Fibroblast of skin of left biceps (primary cell): ENCODE results near the gene NCL.
"Not testable (repeated sequence)": the region's sequence is repeated elsewhere in the genome, so short reads cannot be mapped to it uniquely, and the experiment has no call there.

Experiments
- DNase-seq, 2 experiments: peaks; one replicate each; pipeline ENCODE4 v3.0.0-alpha.2; 2013; ENCODE audit warnings: low read depth in 2 of 2

Gene NCL

GRCh38 chr2:231467613-231468530 is 3.6 kb upstream of the NCL start:
- DNase-seq, result no peak

- DNase-seq, result no peak
These were observed 2.8 kb upstream of the NCL start for GRCh38 chr2:231467016-231467545.

DNA sequence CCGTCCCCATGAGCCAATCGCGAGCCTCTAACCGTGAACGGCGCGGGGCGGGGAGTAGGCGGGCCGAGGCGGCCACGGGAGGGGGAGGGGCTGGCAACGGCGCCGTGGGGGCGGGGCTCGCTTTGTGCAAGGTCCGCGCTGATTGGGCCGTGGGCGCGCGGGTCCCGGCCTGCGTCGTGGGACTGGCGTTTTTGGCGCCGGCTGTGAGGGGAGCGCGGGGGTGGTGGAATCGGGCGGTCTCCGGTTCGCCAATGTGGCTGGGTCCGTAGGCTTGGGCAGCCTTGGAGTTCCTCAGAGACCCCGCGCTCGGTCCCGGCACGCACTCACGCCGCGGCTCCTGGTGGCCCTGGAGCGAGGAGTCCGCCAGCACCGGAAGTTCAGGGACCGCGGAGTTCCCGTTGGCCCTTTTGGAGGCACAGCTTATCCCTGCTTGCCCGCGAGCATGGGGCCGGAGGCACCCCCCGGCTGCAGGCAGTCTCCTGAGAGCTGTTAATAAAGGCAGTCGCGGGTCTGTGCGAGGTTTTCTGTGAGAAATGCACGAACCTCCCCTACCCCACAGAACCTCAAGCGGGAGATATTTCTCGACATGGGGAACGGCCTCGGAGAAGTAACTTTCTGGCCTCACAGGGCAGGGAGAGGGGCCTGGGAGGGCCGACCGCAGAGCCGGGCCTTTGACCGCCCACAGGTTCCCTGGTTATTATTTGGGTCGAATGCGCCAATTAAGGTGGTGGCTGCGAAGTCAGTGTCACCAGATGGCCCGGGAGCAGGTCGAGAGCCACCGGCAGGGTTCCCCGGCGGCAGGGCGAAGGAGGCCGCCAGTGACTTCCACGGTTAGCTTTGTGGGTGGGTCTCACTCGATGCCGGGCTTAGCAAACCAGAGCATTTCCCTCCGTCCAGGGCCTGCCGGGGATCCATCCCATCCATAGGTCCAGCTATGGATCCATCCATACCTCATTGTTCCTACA is 574 bp upstream of the NCL start:
- no peak for DNase-seq

DNA sequence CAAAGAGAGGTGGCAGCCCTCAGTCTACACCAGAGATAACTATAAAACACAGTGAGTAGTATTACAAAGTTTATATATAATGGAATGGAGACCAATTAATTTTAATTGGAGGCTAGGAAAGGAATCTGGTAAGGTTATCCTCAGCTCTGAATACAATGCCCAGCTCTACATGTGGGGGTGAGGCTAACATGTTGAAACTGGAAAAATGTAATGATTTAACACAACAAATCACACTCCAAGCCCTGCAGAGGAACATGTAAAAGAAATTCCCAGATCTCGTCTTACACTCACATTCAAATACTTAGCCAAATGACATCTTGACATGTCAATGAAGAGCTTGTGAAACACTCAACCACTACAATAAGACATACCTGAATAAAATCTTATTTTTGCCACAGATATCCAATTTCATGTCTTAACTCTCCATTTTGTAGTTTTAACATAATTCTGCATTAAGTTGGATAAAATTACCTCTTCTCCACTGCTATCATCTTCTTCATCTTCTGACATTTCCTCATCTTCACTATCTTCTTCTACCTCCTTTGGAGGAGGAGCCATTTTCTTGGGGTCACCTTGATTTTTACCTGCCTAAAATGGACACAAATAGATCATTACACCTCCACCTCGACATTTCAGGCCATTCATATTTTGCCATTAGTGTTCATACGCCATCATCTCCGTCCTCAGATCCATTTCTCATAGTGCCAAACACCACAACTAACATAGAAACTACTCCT is 1.4 kb downstream of the NCL start:
- no peak for DNase-seq

- DNase-seq, result no peak
These were observed 2.7 kb downstream of the NCL start for GRCh38 chr2:231461516-231461971.

GRCh38 chr2:231460841-231461240 is 3.4 kb downstream of the NCL start:
- not testable (repeated sequence) for DNase-seq

- DNase-seq, result no peak
These were observed 4.0 kb downstream of the NCL start for GRCh38 chr2:231460073-231460835.

DNA sequence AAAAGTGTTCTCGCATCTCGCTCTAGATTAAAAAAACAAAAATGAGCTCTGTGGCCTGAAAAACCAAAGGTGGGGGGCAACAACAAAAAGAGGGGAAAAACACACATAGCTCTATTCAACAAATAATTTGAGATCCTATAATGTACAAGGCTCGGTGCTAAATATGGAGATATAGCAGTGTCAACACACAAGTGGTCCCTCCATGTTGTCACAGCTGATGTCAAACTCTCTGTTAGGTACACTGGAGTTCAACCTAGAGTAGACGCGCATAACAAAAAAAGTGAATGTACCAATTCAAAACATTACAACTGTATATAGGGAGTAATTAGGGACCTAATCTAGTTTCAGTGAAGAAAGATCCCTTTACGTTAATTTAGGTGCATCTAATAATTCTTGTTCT is 5.9 kb downstream of the NCL start:
- no peak for DNase-seq

- DNase-seq, result no peak
These were observed 7.2 kb downstream of the NCL start for GRCh38 chr2:231457101-231457500.

- no peak for DNase-seq
These were observed 7.8 kb downstream of the NCL start for GRCh38 chr2:231456295-231457004.

DNA sequence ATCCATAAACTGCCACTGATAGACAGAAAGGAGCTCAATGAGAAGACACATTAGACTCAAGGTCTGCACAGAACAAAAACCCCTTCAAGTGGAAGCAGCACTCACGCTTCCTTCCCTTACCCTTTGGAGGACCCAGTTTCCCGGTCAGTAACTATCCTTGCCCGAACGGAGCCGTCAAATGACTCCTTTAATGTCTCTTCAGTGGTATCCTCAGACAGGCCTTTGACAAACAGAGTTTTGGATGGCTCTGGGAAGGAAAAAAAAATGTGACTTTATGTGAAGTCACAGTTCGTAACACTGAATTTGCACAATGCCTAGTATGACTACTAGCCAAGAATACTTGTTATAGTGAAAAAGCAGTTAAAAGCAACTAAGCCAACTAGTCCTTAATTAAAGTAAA is 8.4 kb downstream of the NCL start:
- no peak for DNase-seq

DNA sequence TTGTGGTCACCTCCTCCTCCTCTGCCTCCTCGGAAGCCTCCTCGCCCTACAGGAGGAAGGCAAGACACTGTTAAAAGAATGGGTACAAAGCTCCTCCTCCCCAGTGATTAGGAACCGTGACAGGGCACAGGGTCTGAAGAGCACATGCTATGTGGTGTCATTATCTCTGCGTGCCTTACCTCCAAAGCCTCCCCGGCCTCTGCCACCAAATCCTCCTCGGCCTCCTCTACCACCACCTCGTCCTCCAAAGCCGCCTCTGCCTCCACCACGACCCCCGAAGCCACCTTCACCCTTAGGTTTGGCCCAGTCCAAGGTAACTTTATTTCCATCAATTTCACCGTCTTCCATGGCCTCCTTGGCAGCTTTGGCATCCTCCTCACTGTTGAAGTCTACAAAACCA is 9.1 kb downstream of the NCL start:
- DNase-seq, result no peak

DNA sequence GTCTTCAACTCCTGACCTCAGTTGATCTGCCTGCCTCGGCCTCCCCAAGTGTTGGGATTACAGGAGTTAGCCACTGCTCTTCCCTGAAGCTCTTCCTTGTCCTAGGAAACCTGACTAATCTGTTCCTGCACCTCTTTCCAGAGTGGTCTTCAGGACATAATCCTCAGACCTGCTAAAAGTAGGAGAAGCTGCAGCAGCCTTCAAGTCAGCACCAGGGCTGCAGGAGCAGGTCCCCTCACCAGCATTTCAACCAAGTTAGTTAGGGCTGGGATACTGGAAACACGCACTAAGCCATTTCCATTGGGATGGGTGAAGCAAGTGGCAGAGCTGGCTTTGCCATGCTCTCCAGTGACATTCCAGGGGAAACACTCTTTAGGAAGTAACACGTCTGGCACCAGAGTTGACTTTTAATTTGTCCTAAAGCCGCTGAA is 9.9 kb downstream of the NCL start:
- DNase-seq, result no peak

DNA sequence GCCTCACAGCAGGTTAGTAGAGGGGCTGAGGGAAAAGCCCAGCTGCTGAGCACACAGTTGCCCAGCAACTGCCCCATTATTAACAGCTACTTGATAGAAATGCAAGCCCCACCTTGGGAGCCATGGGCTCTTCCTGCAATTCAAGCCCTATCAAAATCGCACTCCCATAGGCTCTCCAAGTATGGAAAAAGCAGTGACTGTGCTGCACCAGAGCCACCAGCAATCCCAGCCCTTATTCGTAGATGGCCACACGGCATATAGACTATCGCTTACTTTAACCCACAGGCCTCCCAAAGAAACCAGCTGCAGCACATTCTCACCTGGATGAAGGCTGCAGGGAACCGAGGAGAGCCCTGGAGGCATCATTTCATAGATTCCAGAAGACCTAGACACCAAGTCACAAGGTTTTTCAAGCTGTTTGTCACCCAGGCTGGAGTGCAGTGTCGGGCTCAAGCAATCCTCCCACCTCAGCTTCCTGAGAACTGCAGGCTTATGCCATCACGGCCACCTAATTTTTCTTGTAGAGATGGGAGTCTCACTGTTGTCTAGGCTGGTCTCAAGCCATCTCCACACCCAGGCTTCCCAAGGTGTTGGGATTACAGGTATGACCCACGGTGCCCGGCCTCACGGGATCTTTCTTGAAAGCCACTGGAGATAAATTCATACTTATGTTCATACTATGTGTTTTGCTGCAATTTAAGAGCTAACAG is 11.3 kb downstream of the NCL start:
- no peak for DNase-seq

- no peak for DNase-seq
These were observed 13.7 kb downstream of the NCL start for GRCh38 chr2:231450548-231450989.

- no peak for DNase-seq
These were observed 14.7 kb downstream of the NCL start for GRCh38 chr2:231449503-231450054.

GRCh38 chr2:231436957-231437356 is 27.3 kb downstream of the NCL start:
- no peak for DNase-seq

DNA sequence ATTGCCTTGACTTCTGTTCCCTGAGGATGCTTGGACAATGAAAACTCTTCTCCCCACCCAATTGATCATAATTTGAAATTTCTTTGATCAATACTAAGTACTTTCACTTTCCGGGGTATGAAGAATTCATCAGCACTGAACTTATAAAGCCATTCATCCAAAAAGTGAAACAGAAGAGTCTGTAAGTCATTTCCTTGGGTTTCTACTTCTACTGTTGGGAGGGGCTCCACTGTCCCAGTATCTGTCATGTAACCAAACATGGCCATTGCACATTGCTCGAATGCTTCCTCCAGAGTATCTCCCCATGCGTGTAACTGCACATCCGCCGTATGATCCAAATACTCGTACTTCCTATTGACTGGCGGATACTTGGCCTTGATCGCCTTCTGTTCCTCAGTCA is 30.3 kb downstream of the NCL start:
- DNase-seq, result no peak

GRCh38 chr2:231431606-231432005 is 32.7 kb downstream of the NCL start:
- no peak for DNase-seq
